Measurements from ENCODE around the gene RIC3.

The RIC3 gene

GRCh38 chr11:8082391-8083087, 86.3 kb downstream of the RIC3 start:
- Histone ChIP-seq H4K20me1 (ENCODE audit: control insufficient read depth, insufficient read depth, low read depth, low read length) (no peaks in the 10 kb centered on the region), H3K4me1 (ENCODE audit: control insufficient read depth, low read length) (no peaks in the 10 kb centered on the region), H3K27ac (ENCODE audit: low read depth, low read length) (no peak overlapping the region), H3K79me2 (ENCODE audit: control insufficient read depth, low read length) (no peaks in the 10 kb centered on the region), H3K9me3 (ENCODE audit: control insufficient read depth, insufficient read depth, low read length) (no peaks in the 10 kb centered on the region), H3K27me3 (ENCODE audit: control insufficient read depth, low read length) (peaks cover 7% of the 10 kb centered on the region; the same call in 1 of the 2 replicates), H3K36me3 (ENCODE audit: control insufficient read depth, low read length) (no peaks in the 10 kb centered on the region), H3F3A (ENCODE audit: control insufficient read depth, insufficient read depth) (no peaks in the 10 kb centered on the region), H3K4me2 (ENCODE audit: low read length) (no peak overlapping the region), H3K4me3 (ENCODE audit: low read length) (no peak overlapping the region), H3K9me2 (replicated peaks; ENCODE audit: control insufficient read depth, low read length) (no peaks in the 10 kb centered on the region)
- no peak for TF ChIP-seq EZH2phosphoT487 (IDR thresholded peaks at IDR 0.05; ENCODE audit: borderline replicate concordance, low read length)

GRCh38 chr11:8081591-8082250, 87.1 kb downstream of the RIC3 start:
- Histone ChIP-seq H3K79me2 (ENCODE audit: control insufficient read depth, low read length) (no peaks in the 10 kb centered on the region), H3K4me1 (ENCODE audit: control insufficient read depth, low read length) (no peaks in the 10 kb centered on the region), H3K36me3 (ENCODE audit: control insufficient read depth, low read length) (no peaks in the 10 kb centered on the region), H3K27ac (ENCODE audit: low read depth, low read length) (no peak overlapping the region), H3K4me2 (ENCODE audit: low read length) (no peak overlapping the region), H4K20me1 (ENCODE audit: control insufficient read depth, insufficient read depth, low read depth, low read length) (no peaks in the 10 kb centered on the region), H3K27me3 (ENCODE audit: control insufficient read depth, low read length) (peaks cover 10% of the 10 kb centered on the region; the same call in 1 of the 2 replicates), H3K9me3 (ENCODE audit: control insufficient read depth, insufficient read depth, low read length) (no peaks in the 10 kb centered on the region), H3K4me3 (ENCODE audit: low read length) (no peak overlapping the region), H3K9me2 (replicated peaks; ENCODE audit: control insufficient read depth, low read length) (no peaks in the 10 kb centered on the region), H3F3A (ENCODE audit: control insufficient read depth, insufficient read depth) (no peaks in the 10 kb centered on the region)
- TF ChIP-seq CTCF (IDR thresholded peaks at IDR 0.05; ENCODE audit: low read depth, low read length, poor library complexity, severe bottlenecking) (no peak), EZH2phosphoT487 (IDR thresholded peaks at IDR 0.05; ENCODE audit: borderline replicate concordance, low read length) (no peak)

GRCh38 chr11:8080674-8081590, 87.9 kb downstream of the RIC3 start, which contains the start of gene TUB:
TUB (plus strand) TSS chr11:8081211; CDS start chr11:8081511, 300 bp downstream.
- H3K4me1 ChIP-seq (ENCODE audit: control insufficient read depth, low read length) = no peaks in the 10 kb centered on the region
- H3F3A ChIP-seq (ENCODE audit: control insufficient read depth, insufficient read depth) = no peaks in the 10 kb centered on the region
- no peak within 1 kb of the TSS for H3K4me2 ChIP-seq (ENCODE audit: low read length)
- peaks cover 12% of the 10 kb centered on the region; the same call in 1 of the 2 replicates for H3K27me3 ChIP-seq (ENCODE audit: control insufficient read depth, low read length)
- no peaks in the 10 kb centered on the region for H3K9me2 ChIP-seq (replicated peaks; ENCODE audit: control insufficient read depth, low read length)
- no peak for TF ChIP-seq CTCF (IDR thresholded peaks at IDR 0.05; ENCODE audit: low read depth, low read length, poor library complexity, severe bottlenecking)
- TF ChIP-seq EZH2phosphoT487 (IDR thresholded peaks at IDR 0.05; ENCODE audit: borderline replicate concordance, low read length) = no peak
- no peaks in the 10 kb centered on the region for H3K36me3 ChIP-seq (ENCODE audit: control insufficient read depth, low read length)
- no peak within 1 kb of the TSS for H3K27ac ChIP-seq (ENCODE audit: low read depth, low read length)
- H3K79me2 ChIP-seq (ENCODE audit: control insufficient read depth, low read length) = no peaks in the 10 kb centered on the region
- no peak within 1 kb of the TSS for H3K4me3 ChIP-seq (ENCODE audit: low read length)
- no peaks in the 10 kb centered on the region for H4K20me1 ChIP-seq (ENCODE audit: control insufficient read depth, insufficient read depth, low read depth, low read length)
- no peaks in the 10 kb centered on the region for H3K9me3 ChIP-seq (ENCODE audit: control insufficient read depth, insufficient read depth, low read length)

All from DOHH2 (cell line).